Glutamatergic neuron (in vitro differentiated cells): ENCODE measurements around the gene TMEM80. TPM values are rescaled to one million over a fixed set of nuclear protein-coding genes. Genes with fewer than 3 reads are reported as not detected.

Experiments used
- DNase-seq: peaks from one replicate; pipeline ENCODE4 v3.0.0; 2022
- H3K27ac Mint-ChIP-seq: one replicate; pipeline ENCODE4 v1.8.0; 2020; ENCODE audit warnings: mild to moderate bottlenecking, mixed read lengths, inconsistent platforms; ENCODE audit not compliant: unreplicated experiment
- H3K27me3 Mint-ChIP-seq: one replicate; pipeline ENCODE4 v1.8.0; 2020; ENCODE audit warnings: mild to moderate bottlenecking, moderate library complexity, mixed read lengths, inconsistent platforms; ENCODE audit not compliant: unreplicated experiment
- H3K36me3 Mint-ChIP-seq: one replicate; pipeline ENCODE4 v1.8.0; 2020; ENCODE audit warnings: mild to moderate bottlenecking, mixed read lengths, inconsistent platforms; ENCODE audit not compliant: unreplicated experiment
- H3K4me1 Mint-ChIP-seq: one replicate; pipeline ENCODE4 v1.8.0; 2020; ENCODE audit warnings: mild to moderate bottlenecking, low read depth, mixed read lengths, inconsistent platforms; ENCODE audit not compliant: unreplicated experiment
- H3K4me3 Mint-ChIP-seq: one replicate; pipeline ENCODE4 v1.8.0; 2020; ENCODE audit warnings: mild to moderate bottlenecking, mixed read lengths, inconsistent platforms; ENCODE audit not compliant: unreplicated experiment
- H3K9me3 Mint-ChIP-seq: one replicate; pipeline ENCODE4 v1.8.0; 2020; ENCODE audit warnings: mild to moderate bottlenecking, moderate library complexity, mixed read lengths, inconsistent platforms; ENCODE audit not compliant: unreplicated experiment
- total RNA-seq: library from RNA; stranded (reverse); fragmentation: NEBNext Ultra II Directional; extraction: Animal tissue kit (Norgen Biotek cat#: 25700); gene quantifications from one replicate; pipeline ENCODE4 v1.2.1, GENCODE V29; 2021; ENCODE audit not compliant: unreplicated experiment
- TF ChIP-seq, protein P1 (sequence below): fragments of 200-600 bp; sonication (generic); IDR thresholded peaks from one replicate; pipeline ENCODE4 v1.5.0; 2021; ENCODE audit not compliant: partially characterized antibody, unreplicated experiment

TMEM80 gene
- total RNA-seq, 1 donor from 2014 or later: 29.7 TPM

DNA sequence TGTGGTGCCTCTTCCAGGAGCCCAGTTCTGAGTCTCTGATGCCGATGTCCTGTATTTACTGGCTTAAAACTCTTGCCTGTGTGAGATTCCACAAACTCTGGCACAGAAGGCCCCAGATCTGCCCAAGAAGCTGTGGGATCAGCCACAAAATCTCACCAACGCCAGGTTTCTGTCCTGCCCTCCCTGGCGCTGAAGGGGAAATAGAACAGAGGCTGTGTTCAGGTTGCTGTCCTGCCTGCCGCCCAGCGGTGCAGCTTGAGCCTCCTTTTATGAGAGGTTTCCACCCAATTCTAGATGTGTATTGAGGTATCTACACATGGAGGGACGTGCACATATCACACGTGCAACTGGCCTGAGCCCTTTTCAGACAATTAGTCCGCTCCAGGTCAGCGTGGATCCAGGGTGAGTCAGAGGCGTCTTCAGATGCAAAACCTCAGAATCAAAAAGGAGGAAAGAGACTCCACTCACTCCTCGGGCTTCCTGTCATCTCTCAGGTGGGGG, 2.2 kb downstream of the TMEM80 start:
- TF ChIP-seq, protein P1, sequence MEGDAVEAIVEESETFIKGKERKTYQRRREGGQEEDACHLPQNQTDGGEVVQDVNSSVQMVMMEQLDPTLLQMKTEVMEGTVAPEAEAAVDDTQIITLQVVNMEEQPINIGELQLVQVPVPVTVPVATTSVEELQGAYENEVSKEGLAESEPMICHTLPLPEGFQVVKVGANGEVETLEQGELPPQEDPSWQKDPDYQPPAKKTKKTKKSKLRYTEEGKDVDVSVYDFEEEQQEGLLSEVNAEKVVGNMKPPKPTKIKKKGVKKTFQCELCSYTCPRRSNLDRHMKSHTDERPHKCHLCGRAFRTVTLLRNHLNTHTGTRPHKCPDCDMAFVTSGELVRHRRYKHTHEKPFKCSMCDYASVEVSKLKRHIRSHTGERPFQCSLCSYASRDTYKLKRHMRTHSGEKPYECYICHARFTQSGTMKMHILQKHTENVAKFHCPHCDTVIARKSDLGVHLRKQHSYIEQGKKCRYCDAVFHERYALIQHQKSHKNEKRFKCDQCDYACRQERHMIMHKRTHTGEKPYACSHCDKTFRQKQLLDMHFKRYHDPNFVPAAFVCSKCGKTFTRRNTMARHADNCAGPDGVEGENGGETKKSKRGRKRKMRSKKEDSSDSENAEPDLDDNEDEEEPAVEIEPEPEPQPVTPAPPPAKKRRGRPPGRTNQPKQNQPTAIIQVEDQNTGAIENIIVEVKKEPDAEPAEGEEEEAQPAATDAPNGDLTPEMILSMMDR: no peak
- Mint-ChIP-seq H3K36me3 (no peaks in the 10 kb centered on the region), H3K9me3 (peaks cover 10% of the 10 kb centered on the region), H3K27me3 (peaks cover 13% of the 10 kb centered on the region), H3K4me1 (peaks cover 23% of the 10 kb centered on the region), H3K4me3 (peak overlapping the region; percentile 85), H3K27ac (peak overlapping the region; percentile 73)
- DNase-seq: no peak

DNA sequence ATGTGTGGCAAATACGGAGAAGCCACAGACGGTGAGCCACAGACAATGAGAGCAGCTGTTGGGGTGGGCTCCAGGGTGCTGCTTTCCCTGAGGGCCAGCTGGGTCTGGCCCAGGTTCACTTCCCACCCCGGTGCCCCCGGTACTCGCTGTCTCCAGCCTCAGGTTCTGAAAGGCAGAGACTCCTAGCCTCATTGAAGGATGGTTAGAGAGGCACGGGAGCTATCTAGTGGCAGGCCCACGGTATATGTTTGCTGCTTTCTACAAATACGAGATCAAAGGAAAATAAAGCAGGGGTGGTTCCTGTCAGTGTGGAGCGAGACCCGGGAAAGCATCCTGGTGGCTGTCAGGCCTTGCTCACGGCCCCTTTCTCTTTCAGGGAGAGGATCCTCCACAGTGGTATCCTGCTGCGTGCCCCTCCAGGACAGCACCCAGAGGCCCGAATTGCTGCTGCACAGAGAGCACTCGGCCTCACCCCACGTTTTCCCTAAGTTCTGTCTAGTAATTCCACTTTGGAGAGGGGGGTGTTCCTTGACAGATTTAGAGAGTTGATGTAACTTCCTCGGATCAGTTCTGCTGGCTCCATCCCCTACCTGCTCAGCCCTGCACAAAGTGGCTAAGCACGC, 3.0 kb downstream of the TMEM80 start:
- DNase-seq: no peak
- TF ChIP-seq, protein P1: no peak
- Mint-ChIP-seq H3K4me1 (peaks cover 16% of the 10 kb centered on the region), H3K27me3 (peaks cover 10% of the 10 kb centered on the region), H3K4me3 (peak overlapping the region; percentile 85), H3K9me3 (peaks cover 4% of the 10 kb centered on the region), H3K36me3 (no peaks in the 10 kb centered on the region), H3K27ac (peak overlapping the region; percentile 73)

DNA sequence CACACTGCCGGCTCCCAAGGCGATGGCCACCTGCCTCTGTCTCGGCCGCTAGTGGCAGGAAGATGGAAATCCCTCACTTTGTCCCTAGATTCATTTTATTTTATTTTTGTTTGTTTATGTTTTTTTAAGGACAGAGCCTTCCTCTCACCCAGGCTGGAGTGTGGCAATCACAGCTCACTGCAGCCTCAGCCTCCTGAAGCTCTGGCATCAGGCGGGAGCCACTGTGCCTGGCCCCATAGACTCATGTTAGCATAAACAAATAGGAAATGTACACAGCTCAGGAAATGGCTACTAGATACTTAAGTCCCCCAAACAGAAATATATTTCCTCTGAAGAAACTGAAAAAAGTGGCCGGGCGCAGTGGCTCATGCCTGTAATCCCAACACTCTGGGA, 3.5 kb downstream of the TMEM80 start:
- TF ChIP-seq, protein P1: no peak
- no peak for DNase-seq
- peaks cover 17% of the 10 kb centered on the region for H3K4me1 Mint-ChIP-seq
- H3K4me3 Mint-ChIP-seq: no peak overlapping the region
- H3K36me3 Mint-ChIP-seq: no peaks in the 10 kb centered on the region
- peaks cover 5% of the 10 kb centered on the region for H3K9me3 Mint-ChIP-seq
- H3K27ac Mint-ChIP-seq: no peak overlapping the region
- H3K27me3 Mint-ChIP-seq: peaks cover 12% of the 10 kb centered on the region

DNA sequence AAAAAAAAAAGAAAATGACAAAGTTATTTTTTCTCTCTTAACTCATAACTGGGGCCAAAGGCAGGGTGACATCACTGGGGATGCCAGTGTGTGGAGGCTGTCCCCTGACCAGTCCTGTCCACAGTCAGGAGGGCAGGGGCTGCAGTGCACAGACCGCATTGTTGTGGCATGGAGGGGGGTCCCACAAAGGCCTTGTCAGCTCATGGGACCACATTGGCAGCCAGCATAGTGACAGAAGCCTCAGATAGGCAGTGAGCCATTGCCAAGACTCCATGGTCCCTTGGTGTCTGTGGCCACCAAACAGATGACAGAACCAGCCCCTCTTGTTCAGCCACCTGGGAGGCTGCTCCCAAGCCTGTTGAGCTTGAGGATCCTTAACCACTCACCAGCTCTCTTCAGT, 4.1 kb downstream of the TMEM80 start:
- no peaks in the 10 kb centered on the region for H3K36me3 Mint-ChIP-seq
- TF ChIP-seq, protein P1: no peak
- no peak overlapping the region for H3K27ac Mint-ChIP-seq
- no peak overlapping the region for H3K4me3 Mint-ChIP-seq
- H3K4me1 Mint-ChIP-seq: peaks cover 17% of the 10 kb centered on the region
- DNase-seq: no peak
- peaks cover 5% of the 10 kb centered on the region for H3K9me3 Mint-ChIP-seq
- H3K27me3 Mint-ChIP-seq: peaks cover 12% of the 10 kb centered on the region

DNA sequence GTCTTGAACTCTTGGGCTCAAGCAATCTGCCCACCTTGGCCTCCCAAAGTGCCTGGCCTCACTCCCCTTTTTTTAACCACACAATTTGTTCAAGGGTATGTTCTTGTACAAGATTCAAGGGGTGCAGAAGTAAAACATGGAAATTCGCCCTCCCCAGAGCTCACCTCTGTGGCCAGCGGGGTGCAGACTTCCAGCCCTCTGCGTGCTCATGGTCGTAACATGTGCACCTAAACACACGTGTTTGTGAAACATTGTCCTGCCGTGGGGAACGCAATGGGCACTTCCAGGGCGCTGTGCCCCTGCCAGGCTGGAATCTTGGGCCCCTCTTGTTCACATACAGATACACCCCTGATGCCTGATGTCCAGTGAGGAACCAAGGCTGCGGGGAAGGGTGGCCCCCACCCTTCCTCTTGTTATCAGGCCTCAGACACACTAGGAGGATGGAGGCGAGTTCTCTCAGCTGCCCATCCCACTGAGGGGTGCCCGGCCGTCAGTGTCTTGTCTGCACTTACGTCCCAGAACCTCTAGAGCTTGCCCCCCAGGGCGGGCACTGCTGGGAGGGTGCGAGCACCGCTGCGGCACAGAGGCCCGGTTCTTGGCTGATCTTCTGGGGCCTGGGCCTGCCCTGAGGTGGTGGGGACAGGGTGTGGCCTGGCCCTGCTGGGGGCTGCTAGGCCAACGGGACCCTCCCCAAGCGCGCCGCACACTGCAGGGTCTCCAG, 6.3 kb downstream of the TMEM80 start:
- DNase-seq: no peak
- Mint-ChIP-seq H3K27me3 (peaks cover 12% of the 10 kb centered on the region), H3K4me1 (peaks cover 17% of the 10 kb centered on the region), H3K27ac (no peak overlapping the region), H3K4me3 (no peak overlapping the region), H3K36me3 (no peaks in the 10 kb centered on the region), H3K9me3 (peaks cover 5% of the 10 kb centered on the region)
- TF ChIP-seq, protein P1: no peak
